H9 (cell line): ENCODE results near the gene RPS21. TPM values are rescaled to one million over a fixed set of nuclear protein-coding genes. Genes with fewer than 3 reads are reported as not detected.

Source experiments
- DNase-seq: peaks from one replicate; pipeline ENCODE4 v3.0.0-alpha.2; 2017
- H2AFZ ChIP-seq: one replicate; pipeline ENCODE4 v1.6.1; 2013; ENCODE audit warnings: mild to moderate bottlenecking, low read length, control low read depth, moderate library complexity
- H2AK5ac ChIP-seq: 2 replicates; pipeline ENCODE4 v1.6.1; 2013; ENCODE audit warnings: low read length, control low read depth, mixed read lengths; ENCODE audit not compliant: insufficient read length
- H2BK120ac ChIP-seq: one replicate; pipeline ENCODE4 v1.6.1; 2013; ENCODE audit warnings: low read depth, mild to moderate bottlenecking, low read length, control low read depth, inconsistent platforms; ENCODE audit not compliant: poor library complexity, severe bottlenecking
- H2BK12ac ChIP-seq: 2 replicates; pipeline ENCODE4 v1.6.1; 2013; ENCODE audit warnings: low read length, control low read depth, mixed read lengths, low read depth; ENCODE audit not compliant: insufficient read length
- H2BK15ac ChIP-seq: 2 replicates; pipeline ENCODE4 v1.6.1; 2013; ENCODE audit warnings: low read depth, low read length, control low read depth
- H2BK20ac ChIP-seq: one replicate; pipeline ENCODE4 v1.6.1; 2013; ENCODE audit warnings: low read depth, mild to moderate bottlenecking, low read length, control low read depth, inconsistent platforms; ENCODE audit not compliant: poor library complexity, severe bottlenecking
- H2BK5ac ChIP-seq: 2 replicates; pipeline ENCODE4 v1.6.1; 2013; ENCODE audit warnings: low read length, control low read depth, mixed read lengths; ENCODE audit not compliant: insufficient read length
- H3K14ac ChIP-seq: 2 replicates; pipeline ENCODE4 v1.6.1; 2013; ENCODE audit warnings: low read length, control low read depth; ENCODE audit not compliant: insufficient read depth
- H3K18ac ChIP-seq: 2 replicates; pipeline ENCODE4 v1.6.1; 2013; ENCODE audit warnings: low read depth, mild to moderate bottlenecking, mixed read lengths, low read length, control low read depth; ENCODE audit not compliant: insufficient read length
- H3K23ac ChIP-seq: 2 replicates; pipeline ENCODE4 v1.6.1; 2013; ENCODE audit warnings: low read length, control low read depth, mixed read lengths, low read depth; ENCODE audit not compliant: insufficient read length
- H3K23me2 ChIP-seq: 2 replicates; pipeline ENCODE4 v1.6.1; 2013; ENCODE audit warnings: low read depth, mild to moderate bottlenecking, mixed read lengths, low read length, control low read depth; ENCODE audit not compliant: insufficient read length, poor library complexity, severe bottlenecking
- H3K27ac ChIP-seq: 2 replicates; pipeline ENCODE4 v1.5.1; 2013; ENCODE audit warnings: low read length, control low read depth, mixed read lengths, low read depth; ENCODE audit not compliant: insufficient read length
- H3K27me3 ChIP-seq: 2 replicates; pipeline ENCODE4 v1.6.1; 2013; ENCODE audit warnings: low read length, control low read depth, inconsistent platforms; ENCODE audit not compliant: insufficient read depth
- H3K4ac ChIP-seq: 2 replicates; pipeline ENCODE4 v1.6.1; 2013; ENCODE audit warnings: low read depth, mild to moderate bottlenecking, control low read depth, inconsistent platforms, low read length, moderate library complexity
- H3K4me1 ChIP-seq: 2 replicates; pipeline ENCODE4 v1.6.1; 2013; ENCODE audit warnings: low read length, control low read depth, inconsistent platforms; ENCODE audit not compliant: insufficient read depth
- H3K4me2 ChIP-seq: 2 replicates; pipeline ENCODE4 v1.6.1; 2013; ENCODE audit warnings: low read length, control low read depth, mixed read lengths; ENCODE audit not compliant: insufficient read length, insufficient read depth
- H3K56ac ChIP-seq: 2 replicates; pipeline ENCODE4 v1.6.1; 2013; ENCODE audit warnings: low read depth, mild to moderate bottlenecking, mixed read lengths, low read length, control low read depth; ENCODE audit not compliant: insufficient read length
- H3K79me1 ChIP-seq: 2 replicates; pipeline ENCODE4 v1.6.1; 2013; ENCODE audit warnings: low read depth, mild to moderate bottlenecking, moderate library complexity, low read length, control low read depth, inconsistent platforms; ENCODE audit not compliant: insufficient read depth, poor library complexity, severe bottlenecking
- H3K79me2 ChIP-seq: 2 replicates; pipeline ENCODE4 v1.6.1; 2013; ENCODE audit warnings: low read length, control low read depth, inconsistent platforms; ENCODE audit not compliant: insufficient read depth
- H3K9ac ChIP-seq: 2 replicates; pipeline ENCODE4 v1.6.1; 2013; ENCODE audit warnings: low read length, control low read depth, mixed read lengths; ENCODE audit not compliant: insufficient read length; ENCODE audit errors: extremely low read depth
- H3K9me3 ChIP-seq: one replicate; pipeline ENCODE4 v1.6.1; 2013; ENCODE audit warnings: low read depth, low read length, inconsistent platforms; ENCODE audit not compliant: control insufficient read depth
- H3T11ph ChIP-seq: one replicate; pipeline ENCODE4 v1.6.1; 2013; ENCODE audit warnings: mild to moderate bottlenecking, low read length, control low read depth, inconsistent platforms
- H4K20me1 ChIP-seq: one replicate; pipeline ENCODE4 v1.6.1; 2013; ENCODE audit not compliant: control insufficient read depth, insufficient read length, insufficient read depth
- H4K5ac ChIP-seq: 2 replicates; pipeline ENCODE4 v1.6.1; 2013; ENCODE audit warnings: low read depth, mild to moderate bottlenecking, mixed read lengths, low read length, control low read depth; ENCODE audit not compliant: insufficient read length
- H4K8ac ChIP-seq: replicated peaks from 2 replicates; pipeline ENCODE4 v1.6.1; 2013; ENCODE audit warnings: low read length, control low read depth, mixed read lengths, low read depth; ENCODE audit not compliant: insufficient read length
- H4K91ac ChIP-seq: 2 replicates; pipeline ENCODE4 v1.6.1; 2013; ENCODE audit warnings: low read depth, mild to moderate bottlenecking, moderate library complexity, mixed read lengths, low read length, control low read depth; ENCODE audit not compliant: insufficient read length
- H3K27ac Mint-ChIP-seq, 3 experiments: 2 replicates in 2 of 3; 3 replicates in 1 of 3; pipeline ENCODE4 v1.8.0; 2020 to 2021; ENCODE audit warnings: mixed read lengths in 3 of 3, mild to moderate bottlenecking in 1 of 3, moderate library complexity in 1 of 3
- H3K27me3 Mint-ChIP-seq: 2 replicates; pipeline ENCODE4 v1.8.0; 2021; ENCODE audit warnings: low read depth, mild to moderate bottlenecking, moderate library complexity, mixed read lengths
- H3K36me3 Mint-ChIP-seq, 3 experiments: 2 replicates in 2 of 3; 3 replicates in 1 of 3; pipeline ENCODE4 v1.8.0; 2020 to 2021; ENCODE audit warnings: low read depth in 3 of 3, mixed read lengths in 3 of 3; ENCODE audit not compliant: insufficient read depth in 1 of 3
- H3K4me1 Mint-ChIP-seq, 2 experiments: 2 replicates each; pipeline ENCODE4 v1.8.0; 2020; ENCODE audit warnings: mixed read lengths in 2 of 2
- H3K4me3 Mint-ChIP-seq, 2 experiments: 2 replicates in 1 of 2; 3 replicates in 1 of 2; pipeline ENCODE4 v1.8.0; 2020 to 2021; ENCODE audit warnings: mild to moderate bottlenecking in 2 of 2, mixed read lengths in 2 of 2, moderate library complexity in 1 of 2
- H3K9me3 Mint-ChIP-seq, 2 experiments: 2 replicates in 1 of 2; 3 replicates in 1 of 2; pipeline ENCODE4 v1.8.0; 2020; ENCODE audit warnings: mild to moderate bottlenecking in 2 of 2, mixed read lengths in 2 of 2, moderate library complexity in 1 of 2
- WGBS: extraction: QIAGEN DNeasy Blood & Tissue Kit; methylation state at CpG from one replicate; pipeline ENCODE4 v1.1.7; 2013; ENCODE audit warnings: missing lambda C conversion rate, low lambda C conversion rate, mixed read lengths; ENCODE audit not compliant: insufficient read length; ENCODE audit errors: extremely low coverage; 5-methylcytosine and 5-hydroxymethylcytosine counted together
- total RNA-seq: library from RNA; stranded (reverse); gene quantifications from 2 replicates; pipeline ENCODE4 v1.2.1, GENCODE V29; 2021
- TF ChIP-seq, protein P1 (sequence below): fragments of 200-600 bp; sonication (generic); conservative IDR thresholded peaks from 3 replicates; pipeline ENCODE4 v1.8.0; 2021; ENCODE audit warnings: antibody characterized with exemption, mild to moderate bottlenecking

RPS21 gene
- total RNA-seq, 1 experiment from 2014 or later = 1,715 TPM

DNA sequence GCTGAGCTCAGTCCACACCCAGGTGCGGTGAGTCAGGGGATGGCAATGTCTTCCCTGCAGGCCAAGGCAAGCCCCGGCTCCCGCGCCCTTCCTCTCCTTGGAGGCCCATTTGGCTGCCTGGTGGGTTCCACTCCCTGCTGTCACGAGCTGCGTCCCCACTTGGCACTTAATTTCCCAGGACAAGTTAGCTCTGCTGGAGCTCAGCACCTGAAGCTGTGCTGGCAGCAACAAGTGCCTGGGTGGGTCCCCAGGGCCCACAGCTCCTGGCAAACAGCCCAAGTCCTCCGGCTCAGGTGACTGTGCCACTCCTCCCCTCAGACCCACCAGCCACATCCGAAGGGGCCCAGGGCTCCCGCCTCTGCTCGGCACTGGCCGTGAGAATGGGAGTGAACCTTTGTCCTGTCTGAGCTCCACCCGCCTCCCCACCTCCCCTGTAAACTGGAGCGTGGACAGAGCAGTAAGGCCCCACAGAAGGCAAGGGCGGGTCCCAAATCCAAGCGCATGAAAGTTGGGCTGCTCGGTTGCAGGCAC is 36.7 kb upstream of the RPS21 start:
- Histone ChIP-seq H4K8ac (no peak overlapping the region), H2BK20ac (no peak overlapping the region), H2AK5ac (no peak overlapping the region), H2BK5ac (no peak overlapping the region), H4K91ac (no peak overlapping the region), H2BK120ac (no peak overlapping the region), H3K79me1 (no peaks in the 10 kb centered on the region), H3K23ac (no peak overlapping the region), H3K4me2 (no peak overlapping the region), H4K20me1 (no peaks in the 10 kb centered on the region), H3K79me2 (no peaks in the 10 kb centered on the region), H3K27me3 (no peaks in the 10 kb centered on the region), H2AFZ (no peak overlapping the region), H3K27ac (no peak overlapping the region), H3K14ac (no peak overlapping the region), H2BK15ac (no peak overlapping the region), H3K4ac (no peak overlapping the region), H3K9ac (no peak overlapping the region), H3T11ph (no peak overlapping the region), H3K18ac (no peak overlapping the region), H3K4me1 (no peaks in the 10 kb centered on the region), H3K9me3 (no peaks in the 10 kb centered on the region), H3K23me2 (no peaks in the 10 kb centered on the region), H3K56ac (no peak overlapping the region), H4K5ac (no peak overlapping the region), H2BK12ac (no peak overlapping the region)
- no peak overlapping the region for H3K27ac Mint-ChIP-seq
- DNase-seq = no peak
- H3K4me3 Mint-ChIP-seq = no peak overlapping the region
- H3K4me1 Mint-ChIP-seq = peaks cover 2 to 4% of the 10 kb centered on the region in 2 experiments; a peak in 2 of 4 replicates
- TF ChIP-seq, protein P1, sequence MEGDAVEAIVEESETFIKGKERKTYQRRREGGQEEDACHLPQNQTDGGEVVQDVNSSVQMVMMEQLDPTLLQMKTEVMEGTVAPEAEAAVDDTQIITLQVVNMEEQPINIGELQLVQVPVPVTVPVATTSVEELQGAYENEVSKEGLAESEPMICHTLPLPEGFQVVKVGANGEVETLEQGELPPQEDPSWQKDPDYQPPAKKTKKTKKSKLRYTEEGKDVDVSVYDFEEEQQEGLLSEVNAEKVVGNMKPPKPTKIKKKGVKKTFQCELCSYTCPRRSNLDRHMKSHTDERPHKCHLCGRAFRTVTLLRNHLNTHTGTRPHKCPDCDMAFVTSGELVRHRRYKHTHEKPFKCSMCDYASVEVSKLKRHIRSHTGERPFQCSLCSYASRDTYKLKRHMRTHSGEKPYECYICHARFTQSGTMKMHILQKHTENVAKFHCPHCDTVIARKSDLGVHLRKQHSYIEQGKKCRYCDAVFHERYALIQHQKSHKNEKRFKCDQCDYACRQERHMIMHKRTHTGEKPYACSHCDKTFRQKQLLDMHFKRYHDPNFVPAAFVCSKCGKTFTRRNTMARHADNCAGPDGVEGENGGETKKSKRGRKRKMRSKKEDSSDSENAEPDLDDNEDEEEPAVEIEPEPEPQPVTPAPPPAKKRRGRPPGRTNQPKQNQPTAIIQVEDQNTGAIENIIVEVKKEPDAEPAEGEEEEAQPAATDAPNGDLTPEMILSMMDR = no peak
- H3K9me3 Mint-ChIP-seq = peaks cover 9 to 18% of the 10 kb centered on the region in 2 experiments
- no peaks in the 10 kb centered on the region; the same call in 1 of the 2 replicates for H3K27me3 Mint-ChIP-seq
- no CpG with 5 or more reads among the region's 16 CpGs for WGBS
- H3K36me3 Mint-ChIP-seq = peaks cover 16 to 62% (median 58%) of the 10 kb centered on the region in 3 experiments
